ENCODE results near the gene CCDC61. TPM values are rescaled to one million over a fixed set of nuclear protein-coding genes. Genes with fewer than 3 reads are reported as not detected.

The CCDC61 gene
- total RNA-seq, 4 donors from 2014 or later, result 8.4 to 14.6 (median 9.5) TPM

- peaks cover 75% of the 10 kb centered on the region for H3K27me3 ChIP-seq
- no peak overlapping the region for H3K4me3 ChIP-seq
- TF ChIP-seq EP300 (IDR thresholded peaks at IDR 0.05), result no peak
- TF ChIP-seq POLR2AphosphoS5 (IDR thresholded peaks at IDR 0.05), result no peak
- no peak for TF ChIP-seq POLR2A (IDR thresholded peaks at IDR 0.05)
- H3K9me3 ChIP-seq, result no peaks in the 10 kb centered on the region
- no peaks in the 10 kb centered on the region for H3K36me3 ChIP-seq
- H3K4me1 ChIP-seq, result no peaks in the 10 kb centered on the region
- H3K27ac ChIP-seq, result no peak overlapping the region
- 62% methylated on average over 8 of the region's 8 CpGs for WGBS
- DNase-seq (ENCODE audit: low spot score in 2 of 2), result no peak
Measured at GRCh38 chr19:45959517-45960025, 35.7 kb upstream of the CCDC61 start.

- no peak for DNase-seq (ENCODE audit: low spot score in 2 of 2)
- Histone ChIP-seq H3K27me3 (peaks cover 75% of the 10 kb centered on the region), H3K9me3 (no peaks in the 10 kb centered on the region), H3K4me3 (no peak overlapping the region), H3K27ac (no peak overlapping the region), H3K4me1 (no peaks in the 10 kb centered on the region), H3K36me3 (no peaks in the 10 kb centered on the region)
- 25% methylated on average over 16 of the region's 19 CpGs for WGBS
- no peak for TF ChIP-seq CTCF (IDR thresholded peaks at IDR 0.05)
- TF ChIP-seq POLR2AphosphoS5 (IDR thresholded peaks at IDR 0.05), result no peak
- TF ChIP-seq EP300 (IDR thresholded peaks at IDR 0.05), result no peak
- TF ChIP-seq POLR2A (IDR thresholded peaks at IDR 0.05), result no peak
Measured at GRCh38 chr19:45960595-45961235, 34.6 kb upstream of the CCDC61 start.

- Histone ChIP-seq H3K27me3 (peaks cover 78% of the 10 kb centered on the region), H3K4me3 (no peak overlapping the region), H3K9me3 (no peaks in the 10 kb centered on the region), H3K4me1 (no peaks in the 10 kb centered on the region), H3K36me3 (no peaks in the 10 kb centered on the region), H3K27ac (no peak overlapping the region)
- 82% methylated on average over 15 of the region's 15 CpGs for WGBS
- TF ChIP-seq CTCF (IDR thresholded peaks at IDR 0.05) (no peak), EP300 (IDR thresholded peaks at IDR 0.05) (no peak), POLR2A (IDR thresholded peaks at IDR 0.05) (no peak), POLR2AphosphoS5 (IDR thresholded peaks at IDR 0.05) (no peak)
- no peak for DNase-seq (ENCODE audit: low spot score in 2 of 2)
Measured at GRCh38 chr19:45962021-45962420, 33.2 kb upstream of the CCDC61 start.

GRCh38 chr19:45967246-45967645, 28.0 kb upstream of the CCDC61 start:
- H3K4me1 ChIP-seq, result peaks cover 4% of the 10 kb centered on the region
- H3K4me3 ChIP-seq, result no peak overlapping the region
- H3K36me3 ChIP-seq, result no peaks in the 10 kb centered on the region
- 76% methylated on average over 7 of the region's 7 CpGs for WGBS
- no peak overlapping the region for H3K27ac ChIP-seq
- no peak for DNase-seq (ENCODE audit: low spot score in 2 of 2)
- H3K9me3 ChIP-seq, result no peaks in the 10 kb centered on the region
- peaks cover 80% of the 10 kb centered on the region for H3K27me3 ChIP-seq
- TF ChIP-seq POLR2A (IDR thresholded peaks at IDR 0.05) (no peak), EP300 (IDR thresholded peaks at IDR 0.05) (no peak), POLR2AphosphoS5 (IDR thresholded peaks at IDR 0.05) (no peak), CTCF (IDR thresholded peaks at IDR 0.05) (no peak)

- 69% methylated on average over 9 of the region's 9 CpGs for WGBS
- TF ChIP-seq POLR2AphosphoS5 (IDR thresholded peaks at IDR 0.05) (no peak), CTCF (IDR thresholded peaks at IDR 0.05) (no peak), EP300 (IDR thresholded peaks at IDR 0.05) (no peak), POLR2A (IDR thresholded peaks at IDR 0.05) (no peak)
- Histone ChIP-seq H3K36me3 (no peaks in the 10 kb centered on the region), H3K4me1 (peaks cover 16% of the 10 kb centered on the region), H3K9me3 (no peaks in the 10 kb centered on the region), H3K4me3 (no peak overlapping the region), H3K27ac (no peak overlapping the region), H3K27me3 (peaks cover 79% of the 10 kb centered on the region)
- DNase-seq (ENCODE audit: low spot score in 2 of 2), result no peak
Measured at GRCh38 chr19:45968626-45969025, 26.6 kb upstream of the CCDC61 start.

Data from suprapubic skin (tissue), 4 donors.